ENCODE data around the gene GDF10.
A peak's percentile ranks its signal among the peaks of the same experiment; 100 is the strongest.

Gene GDF10

GRCh38 chr10:47301833-47302232 is 1.8 kb downstream of the GDF10 start:
- in situ Hi-C loops (cut with HindIII; ENCODE audit: low sequenced_read_pairs) = no loop called here
- TF ChIP-seq, protein P1, sequence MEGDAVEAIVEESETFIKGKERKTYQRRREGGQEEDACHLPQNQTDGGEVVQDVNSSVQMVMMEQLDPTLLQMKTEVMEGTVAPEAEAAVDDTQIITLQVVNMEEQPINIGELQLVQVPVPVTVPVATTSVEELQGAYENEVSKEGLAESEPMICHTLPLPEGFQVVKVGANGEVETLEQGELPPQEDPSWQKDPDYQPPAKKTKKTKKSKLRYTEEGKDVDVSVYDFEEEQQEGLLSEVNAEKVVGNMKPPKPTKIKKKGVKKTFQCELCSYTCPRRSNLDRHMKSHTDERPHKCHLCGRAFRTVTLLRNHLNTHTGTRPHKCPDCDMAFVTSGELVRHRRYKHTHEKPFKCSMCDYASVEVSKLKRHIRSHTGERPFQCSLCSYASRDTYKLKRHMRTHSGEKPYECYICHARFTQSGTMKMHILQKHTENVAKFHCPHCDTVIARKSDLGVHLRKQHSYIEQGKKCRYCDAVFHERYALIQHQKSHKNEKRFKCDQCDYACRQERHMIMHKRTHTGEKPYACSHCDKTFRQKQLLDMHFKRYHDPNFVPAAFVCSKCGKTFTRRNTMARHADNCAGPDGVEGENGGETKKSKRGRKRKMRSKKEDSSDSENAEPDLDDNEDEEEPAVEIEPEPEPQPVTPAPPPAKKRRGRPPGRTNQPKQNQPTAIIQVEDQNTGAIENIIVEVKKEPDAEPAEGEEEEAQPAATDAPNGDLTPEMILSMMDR (IDR thresholded peaks at IDR 0.05; ENCODE audit: low read depth, low read length, missing control alignments) = no peak
- H3K4me3 ChIP-seq (ENCODE audit: low read depth, low read length) = peak overlapping the region; percentile 43
- DNase-seq (ENCODE audit: low read depth) = no peak

DNA sequence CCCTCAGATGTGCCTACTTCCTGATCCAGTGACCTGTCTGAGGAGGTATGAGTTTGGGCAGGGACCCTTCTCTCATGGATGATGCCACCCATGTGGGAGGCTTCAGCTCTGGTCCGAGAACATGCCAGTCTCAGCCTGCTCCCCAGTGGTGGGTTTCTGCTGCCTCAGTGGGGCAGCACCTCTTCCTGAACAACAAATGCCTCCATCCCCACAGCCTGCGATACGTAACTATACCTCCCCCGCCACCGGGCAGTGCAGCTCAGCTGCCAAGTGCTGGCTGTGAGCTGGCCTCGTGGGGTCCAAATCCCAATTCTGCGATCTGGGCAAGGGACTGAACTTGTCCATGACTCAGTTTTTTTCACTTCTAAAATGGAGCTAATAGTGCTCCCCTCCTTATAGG is 3.1 kb downstream of the GDF10 start:
- TF ChIP-seq, protein P1 (IDR thresholded peaks at IDR 0.05; ENCODE audit: low read depth, low read length, missing control alignments) = no peak
- peak overlapping the region; percentile 6 for H3K4me3 ChIP-seq (ENCODE audit: low read depth, low read length)
- DNase-seq (ENCODE audit: low read depth) = no peak
- in situ Hi-C loops (cut with HindIII; ENCODE audit: low sequenced_read_pairs) = no loop called here

- no peak overlapping the region for H3K4me3 ChIP-seq (ENCODE audit: low read depth, low read length)
- in situ Hi-C loops (cut with HindIII; ENCODE audit: low sequenced_read_pairs) = no loop called here
- no peak for DNase-seq (ENCODE audit: low read depth)
- TF ChIP-seq, protein P1 (IDR thresholded peaks at IDR 0.05; ENCODE audit: low read depth, low read length, missing control alignments) = no peak
Measured at GRCh38 chr10:47303866-47304265, 3.9 kb downstream of the GDF10 start.

DNA sequence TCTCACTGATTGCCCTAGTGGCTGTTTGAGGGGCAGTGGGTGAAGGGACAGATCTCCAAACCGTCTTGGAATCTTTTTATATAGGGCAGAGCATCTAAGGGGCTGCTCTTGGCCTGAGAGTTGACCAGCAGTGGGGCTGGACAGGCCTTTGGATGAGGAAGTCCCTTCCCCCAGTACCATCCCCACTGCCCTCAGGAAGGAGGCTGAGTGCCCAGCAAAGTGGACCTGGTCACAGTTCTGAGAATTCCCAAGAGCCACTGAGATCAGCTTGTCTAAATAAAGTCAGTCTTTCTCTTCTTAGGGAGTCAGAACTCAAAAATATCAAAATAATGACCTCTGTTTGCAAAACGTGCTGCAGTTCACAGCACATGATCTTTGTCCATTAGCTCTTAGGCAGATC is 5.6 kb downstream of the GDF10 start:
- in situ Hi-C loops (cut with HindIII; ENCODE audit: low sequenced_read_pairs) = no loop called here
- no peak for DNase-seq (ENCODE audit: low read depth)
- TF ChIP-seq, protein P1 (IDR thresholded peaks at IDR 0.05; ENCODE audit: low read depth, low read length, missing control alignments) = no peak
- no peak overlapping the region for H3K4me3 ChIP-seq (ENCODE audit: low read depth, low read length)

DNA sequence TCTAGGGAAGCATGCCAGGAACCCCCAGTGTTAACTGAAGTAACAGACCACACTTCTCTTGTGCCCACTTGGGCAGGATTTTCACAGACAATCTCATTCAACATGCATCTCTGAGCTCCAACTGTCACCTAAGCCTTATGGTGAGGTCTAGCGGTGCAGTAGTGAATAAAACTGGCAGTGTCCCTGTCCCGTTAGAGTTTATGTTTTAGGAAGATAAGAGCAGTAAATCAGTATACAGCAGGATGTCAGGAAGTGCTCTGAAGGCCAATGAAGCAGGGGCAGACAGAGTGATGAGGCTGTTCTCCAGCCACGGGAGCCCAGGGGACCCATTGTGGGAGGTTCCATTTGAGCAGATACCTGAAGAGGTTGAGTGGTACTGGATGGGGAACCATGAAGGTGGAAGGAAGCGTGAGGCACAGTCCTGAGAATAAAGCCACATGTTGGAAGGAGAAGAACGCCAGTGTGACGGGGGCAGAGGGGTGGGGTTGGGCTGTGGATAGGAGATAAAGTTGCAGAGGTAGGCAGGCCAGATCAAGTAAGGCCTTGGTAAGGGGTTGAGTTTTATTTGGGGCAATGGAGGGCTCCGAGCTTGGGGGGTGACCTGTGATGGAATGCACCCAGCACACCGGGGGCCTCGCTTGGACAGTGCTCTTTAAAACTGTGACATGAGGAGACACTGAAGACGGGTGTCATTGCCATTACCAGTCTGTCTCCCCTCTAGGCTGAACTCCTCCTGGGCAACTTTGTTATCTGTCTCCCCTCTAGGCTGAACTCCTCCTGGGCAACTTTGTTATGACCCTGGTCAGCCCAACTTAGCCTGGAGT is 6.6 kb downstream of the GDF10 start:
- in situ Hi-C loops (cut with HindIII; ENCODE audit: low sequenced_read_pairs) = no loop called here
- no peak overlapping the region for H3K4me3 ChIP-seq (ENCODE audit: low read depth, low read length)
- no peak for DNase-seq (ENCODE audit: low read depth)
- TF ChIP-seq, protein P1 (IDR thresholded peaks at IDR 0.05; ENCODE audit: low read depth, low read length, missing control alignments) = no peak

GRCh38 chr10:47307381-47307780 is 7.4 kb downstream of the GDF10 start:
- in situ Hi-C loops (cut with HindIII; ENCODE audit: low sequenced_read_pairs) = no loop called here
- no peak overlapping the region for H3K4me3 ChIP-seq (ENCODE audit: low read depth, low read length)
- TF ChIP-seq, protein P1 (IDR thresholded peaks at IDR 0.05; ENCODE audit: low read depth, low read length, missing control alignments) = no peak
- no peak for DNase-seq (ENCODE audit: low read depth)
